ENCODE measurements around the gene RNASEH2A. TPM values are rescaled to one million over a fixed set of nuclear protein-coding genes. Genes with fewer than 3 reads are reported as not detected.

The RNASEH2A gene
- total RNA-seq, 3 donors from 2014 or later: 5.2 to 8.8 (median 8.5) TPM

GRCh38 chr19:12859546-12859945, 53.2 kb downstream of the RNASEH2A start:
- TF ChIP-seq POLR2AphosphoS5 (IDR thresholded peaks at IDR 0.05): no peak
- no peak for TF ChIP-seq POLR2A (IDR thresholded peaks at IDR 0.05)
- TF ChIP-seq, protein P1, sequence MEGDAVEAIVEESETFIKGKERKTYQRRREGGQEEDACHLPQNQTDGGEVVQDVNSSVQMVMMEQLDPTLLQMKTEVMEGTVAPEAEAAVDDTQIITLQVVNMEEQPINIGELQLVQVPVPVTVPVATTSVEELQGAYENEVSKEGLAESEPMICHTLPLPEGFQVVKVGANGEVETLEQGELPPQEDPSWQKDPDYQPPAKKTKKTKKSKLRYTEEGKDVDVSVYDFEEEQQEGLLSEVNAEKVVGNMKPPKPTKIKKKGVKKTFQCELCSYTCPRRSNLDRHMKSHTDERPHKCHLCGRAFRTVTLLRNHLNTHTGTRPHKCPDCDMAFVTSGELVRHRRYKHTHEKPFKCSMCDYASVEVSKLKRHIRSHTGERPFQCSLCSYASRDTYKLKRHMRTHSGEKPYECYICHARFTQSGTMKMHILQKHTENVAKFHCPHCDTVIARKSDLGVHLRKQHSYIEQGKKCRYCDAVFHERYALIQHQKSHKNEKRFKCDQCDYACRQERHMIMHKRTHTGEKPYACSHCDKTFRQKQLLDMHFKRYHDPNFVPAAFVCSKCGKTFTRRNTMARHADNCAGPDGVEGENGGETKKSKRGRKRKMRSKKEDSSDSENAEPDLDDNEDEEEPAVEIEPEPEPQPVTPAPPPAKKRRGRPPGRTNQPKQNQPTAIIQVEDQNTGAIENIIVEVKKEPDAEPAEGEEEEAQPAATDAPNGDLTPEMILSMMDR (IDR thresholded peaks at IDR 0.05): no peak
- intact Hi-C loops (cut with DNase I; ENCODE audit: low total_unique reads): no loop called here
- DNase-seq (ENCODE audit: low spot score in 2 of 2): no peak
- H3K9me3 ChIP-seq: no peaks in the 10 kb centered on the region
- H3K4me1 ChIP-seq: no peaks in the 10 kb centered on the region
- H3K4me3 ChIP-seq: no peak overlapping the region
- H3K27me3 ChIP-seq: no peaks in the 10 kb centered on the region
- H3K27ac ChIP-seq: no peak overlapping the region
- no peaks in the 10 kb centered on the region for H3K36me3 ChIP-seq

Other genes with a start within 250 kb of the RNASEH2A start
- gene ZNF490, start 195.8 kb upstream of the RNASEH2A start, total RNA-seq: 1 to 10 TPM; 5.6 to 7.9 (median 7.0) TPM
- gene ZNF791, start 195.7 kb upstream of the RNASEH2A start, total RNA-seq: 10 to 100 TPM; 22.4 to 35.3 (median 34.7) TPM
- gene MAN2B1, start 139.8 kb upstream of the RNASEH2A start, total RNA-seq: 100 to 1,000 TPM in 1 of 3 donors, 10 to 100 TPM in 2; 45.6 to 118 (median 49.0) TPM
- gene WDR83, start 139.8 kb upstream of the RNASEH2A start, total RNA-seq: 10 to 100 TPM in 2 of 3 donors, 1 to 10 TPM in 1; 8.2 to 13.8 (median 10.2) TPM
- gene DHPS, start 124.7 kb upstream of the RNASEH2A start, total RNA-seq: 100 to 1,000 TPM in 1 of 3 donors, 10 to 100 TPM in 2; 86.6 to 117 (median 91.4) TPM
- gene GNG14, start 118.6 kb upstream of the RNASEH2A start, total RNA-seq: not detected
- gene FBXW9, start 110.0 kb upstream of the RNASEH2A start, total RNA-seq: 10 to 100 TPM in 1 of 3 donors, 1 to 10 TPM in 2; 4.8 to 13.8 (median 8.5) TPM
- 10 to 100 TPM; 46.0 to 73.0 (median 70.8) TPM for gene TNPO2, start 82.7 kb upstream of the RNASEH2A start, total RNA-seq
- gene TRIR, start 71.9 kb upstream of the RNASEH2A start, total RNA-seq: 100 to 1,000 TPM; 319 to 409 (median 370) TPM
- gene GET3, start 69.1 kb upstream of the RNASEH2A start, total RNA-seq: 10 to 100 TPM; 50.8 to 64.6 (median 62.6) TPM
- gene BEST2, start 54.8 kb upstream of the RNASEH2A start, total RNA-seq: not detected
- 100 to 1,000 TPM in 1 of 3 donors, 10 to 100 TPM in 2; 45.8 to 101 (median 98.6) TPM for gene HOOK2, start 31.0 kb upstream of the RNASEH2A start, total RNA-seq
- 100 to 1,000 TPM; 108 to 581 (median 320) TPM for gene JUNB, start 15.1 kb upstream of the RNASEH2A start, total RNA-seq
- gene PRDX2, start 4.8 kb upstream of the RNASEH2A start, total RNA-seq: 100 to 1,000 TPM; 150 to 199 (median 199) TPM
- not detected for gene THSD8, start 4.5 kb upstream of the RNASEH2A start, total RNA-seq
- gene RTBDN, start 28.0 kb downstream of the RNASEH2A start, total RNA-seq: not detected
- gene MAST1, start 31.9 kb downstream of the RNASEH2A start, total RNA-seq: under 1 TPM in 1 of 3 donors, not detected in 2; 0.88 TPM
- 10 to 100 TPM; 29.8 to 61.0 (median 46.2) TPM for gene DNASE2, start 74.9 kb downstream of the RNASEH2A start, total RNA-seq
- not detected for gene KLF1, start 80.6 kb downstream of the RNASEH2A start, total RNA-seq
- 10 to 100 TPM; 39.2 to 72.8 (median 50.1) TPM for gene GCDH, start 84.6 kb downstream of the RNASEH2A start, total RNA-seq
- under 1 TPM in 1 of 3 donors, not detected in 2; 0.44 TPM for gene SYCE2, start 112.7 kb downstream of the RNASEH2A start, total RNA-seq
- gene FARSA, start 127.1 kb downstream of the RNASEH2A start, total RNA-seq: 10 to 100 TPM; 26.1 to 53.7 (median 40.7) TPM
- gene CALR, start 132.0 kb downstream of the RNASEH2A start, total RNA-seq: 100 to 1,000 TPM; 301 to 410 (median 305) TPM
- gene RAD23A, start 139.3 kb downstream of the RNASEH2A start, total RNA-seq: 10 to 100 TPM; 65.9 to 84.3 (median 66.5) TPM
- 10 to 100 TPM; 30.3 to 44.2 (median 31.5) TPM for gene GADD45GIP1, start 150.6 kb downstream of the RNASEH2A start, total RNA-seq
- not detected for gene DAND5, start 163.0 kb downstream of the RNASEH2A start, total RNA-seq
- 10 to 100 TPM; 43.6 to 53.9 (median 52.8) TPM for gene NFIX, start 188.9 kb downstream of the RNASEH2A start, total RNA-seq